ENCODE data around the gene EME1. TPM values are rescaled to one million over a fixed set of nuclear protein-coding genes. Genes with fewer than 3 reads are reported as not detected.
A peak's percentile ranks its signal among the peaks of the same experiment; 100 is the strongest.

The EME1 gene
- total RNA-seq, 2 donors from 2014 or later, result 45.9 to 101 TPM

GRCh38 chr17:50346313-50347116 is 26.5 kb upstream of the EME1 start:
- H3K9me3 Mint-ChIP-seq, result no peaks in the 10 kb centered on the region
- peak overlapping the region; percentile 82 to 83 for H3K27ac Mint-ChIP-seq
- ATAC-seq (peak; percentile 63 to 68), DNase-seq (ENCODE audit: low spot score in 2 of 2) (peak; percentile 44 to 72)
- H3K36me3 Mint-ChIP-seq, result no peaks in the 10 kb centered on the region

GRCh38 chr17:50347117-50347893 is 25.7 kb upstream of the EME1 start:
- DNase-seq (ENCODE audit: low spot score in 2 of 2) (peak in 1 of 2 donors; percentile 56), ATAC-seq (no peak)
- peak overlapping the region; percentile 82 to 83 for H3K27ac Mint-ChIP-seq
- H3K36me3 Mint-ChIP-seq, result no peaks in the 10 kb centered on the region
- no peaks in the 10 kb centered on the region for H3K9me3 Mint-ChIP-seq

GRCh38 chr17:50347894-50348291 is 25.1 kb upstream of the EME1 start:
- Mint-ChIP-seq H3K36me3 (no peaks in the 10 kb centered on the region), H3K27ac (peak overlapping the region; percentile 25), H3K9me3 (no peaks in the 10 kb centered on the region)
- no peak for ATAC-seq
- no peak for DNase-seq (ENCODE audit: low spot score in 2 of 2)

GRCh38 chr17:50348522-50349242 is 24.3 kb upstream of the EME1 start:
- H3K36me3 Mint-ChIP-seq, result no peaks in the 10 kb centered on the region
- ATAC-seq (no peak), DNase-seq (ENCODE audit: low spot score in 2 of 2) (peak in 1 of 2 donors; percentile 55)
- peak overlapping the region in 1 of 2 donors; percentile 25 for H3K27ac Mint-ChIP-seq
- H3K9me3 Mint-ChIP-seq, result no peaks in the 10 kb centered on the region

GRCh38 chr17:50349243-50349600 is 23.8 kb upstream of the EME1 start:
- DNase-seq (ENCODE audit: low spot score in 2 of 2), result peak in 1 of 2 donors; percentile 47
- no peaks in the 10 kb centered on the region for H3K9me3 Mint-ChIP-seq
- no peaks in the 10 kb centered on the region for H3K36me3 Mint-ChIP-seq
- peak overlapping the region; percentile 25 to 89 for H3K27ac Mint-ChIP-seq
- no peak for ATAC-seq

GRCh38 chr17:50350733-50351132 is 22.3 kb upstream of the EME1 start:
- DNase-seq (ENCODE audit: low spot score in 2 of 2) (no peak), ATAC-seq (no peak)
- Mint-ChIP-seq H3K36me3 (no peaks in the 10 kb centered on the region), H3K9me3 (no peaks in the 10 kb centered on the region), H3K27ac (peak overlapping the region; percentile 56 to 62)

GRCh38 chr17:50352072-50352692 is 20.8 kb upstream of the EME1 start:
- H3K9me3 Mint-ChIP-seq, result no peaks in the 10 kb centered on the region
- no peak for ATAC-seq
- peak in 1 of 2 donors; percentile 47 for DNase-seq (ENCODE audit: low spot score in 2 of 2)
- H3K36me3 Mint-ChIP-seq, result no peaks in the 10 kb centered on the region
- H3K27ac Mint-ChIP-seq, result peak overlapping the region; percentile 44 to 56

GRCh38 chr17:50352693-50353599 is 20.1 kb upstream of the EME1 start:
- no peak for ATAC-seq
- peak overlapping the region; percentile 32 to 50 for H3K27ac Mint-ChIP-seq
- peak in 1 of 2 donors; percentile 26 for DNase-seq (ENCODE audit: low spot score in 2 of 2)
- H3K36me3 Mint-ChIP-seq, result no peaks in the 10 kb centered on the region
- no peaks in the 10 kb centered on the region for H3K9me3 Mint-ChIP-seq

- Mint-ChIP-seq H3K9me3 (no peaks in the 10 kb centered on the region), H3K36me3 (no peaks in the 10 kb centered on the region), H3K27ac (peak overlapping the region in 1 of 2 donors; percentile 20)
- peak in 1 of 2 donors; percentile 52 for DNase-seq (ENCODE audit: low spot score in 2 of 2)
- no peak for ATAC-seq
These were observed 19.3 kb upstream of the EME1 start for GRCh38 chr17:50353600-50354195.

- Mint-ChIP-seq H3K36me3 (no peaks in the 10 kb centered on the region), H3K27ac (no peak overlapping the region), H3K9me3 (no peaks in the 10 kb centered on the region)
- DNase-seq (ENCODE audit: low spot score in 2 of 2) (no peak), ATAC-seq (no peak)
These were observed 18.8 kb upstream of the EME1 start for GRCh38 chr17:50354198-50354597.

GRCh38 chr17:50354776-50355175 is 18.3 kb upstream of the EME1 start:
- no peaks in the 10 kb centered on the region for H3K36me3 Mint-ChIP-seq
- H3K27ac Mint-ChIP-seq, result no peak overlapping the region
- ATAC-seq (no peak), DNase-seq (ENCODE audit: low spot score in 2 of 2) (peak in 1 of 2 donors; percentile 54)
- no peaks in the 10 kb centered on the region for H3K9me3 Mint-ChIP-seq

GRCh38 chr17:50355336-50355700 is 17.7 kb upstream of the EME1 start:
- Mint-ChIP-seq H3K9me3 (no peaks in the 10 kb centered on the region), H3K27ac (no peak overlapping the region), H3K36me3 (no peaks in the 10 kb centered on the region)
- ATAC-seq (no peak), DNase-seq (ENCODE audit: low spot score in 2 of 2) (peak in 1 of 2 donors; percentile 42)

- ATAC-seq (peak in 1 of 2 donors; percentile 30), DNase-seq (ENCODE audit: low spot score in 2 of 2) (peak in 1 of 2 donors; percentile 54)
- no peaks in the 10 kb centered on the region for H3K36me3 Mint-ChIP-seq
- H3K27ac Mint-ChIP-seq, result no peak overlapping the region
- H3K9me3 Mint-ChIP-seq, result no peaks in the 10 kb centered on the region
These were observed 17.2 kb upstream of the EME1 start for GRCh38 chr17:50355701-50356341.

- Mint-ChIP-seq H3K9me3 (no peaks in the 10 kb centered on the region), H3K27ac (no peak overlapping the region), H3K36me3 (no peaks in the 10 kb centered on the region)
- no peak for ATAC-seq
- peak in 1 of 2 donors; percentile 30 for DNase-seq (ENCODE audit: low spot score in 2 of 2)
These were observed 16.6 kb upstream of the EME1 start for GRCh38 chr17:50356418-50356817.

- H3K36me3 Mint-ChIP-seq, result no peaks in the 10 kb centered on the region
- H3K9me3 Mint-ChIP-seq, result no peaks in the 10 kb centered on the region
- H3K27ac Mint-ChIP-seq, result no peak overlapping the region
- DNase-seq (ENCODE audit: low spot score in 2 of 2) (no peak), ATAC-seq (no peak)
These were observed 16.0 kb upstream of the EME1 start for GRCh38 chr17:50356892-50357510.

Measured in activated naive CD4-positive, alpha-beta T cell treated with anti-CD3 and anti-CD28 coated beads, Interleukin-2, amount 50 U/mL, for 72 hours (primary cell).